GM23248 (cell line): ENCODE data around the gene UBFD1.

Source experiments
- EZH2 ChIP-seq: fragments of 200-600 bp; sonication (generic); IDR thresholded peaks from 2 replicates; pipeline ENCODE4 v1.6.1; 2018; ENCODE audit warnings: antibody characterized with exemption, mild to moderate bottlenecking; ENCODE audit not compliant: insufficient read depth, poor library complexity, severe bottlenecking
- EZH2phosphoT487 ChIP-seq: fragments of 200-600 bp; sonication (generic); IDR thresholded peaks from 2 replicates; pipeline ENCODE4 v1.6.1; 2018; ENCODE audit warnings: antibody characterized with exemption, moderate library complexity, mild to moderate bottlenecking, low read depth; ENCODE audit not compliant: insufficient read depth

DNA sequence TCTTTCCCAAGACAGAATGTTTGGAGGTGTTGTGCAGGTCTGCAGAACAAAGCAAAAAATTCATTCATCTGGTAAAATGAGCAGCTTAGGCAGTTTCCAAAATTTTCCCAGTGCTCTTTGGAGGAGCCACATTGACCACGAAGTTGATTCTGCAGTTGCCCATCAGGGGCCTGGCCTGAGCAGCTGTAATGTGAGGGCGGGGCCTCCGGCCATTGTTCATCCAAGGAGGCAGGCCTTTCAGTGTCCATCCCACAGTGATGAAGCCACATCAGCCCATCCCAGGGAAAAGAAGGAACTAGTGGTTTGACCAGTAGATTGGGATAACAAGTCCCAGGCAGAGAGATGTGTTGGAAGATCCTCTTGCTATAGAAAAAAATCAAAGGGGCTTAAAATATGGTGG is 10.1 kb downstream of the UBFD1 start:
- TF ChIP-seq EZH2 = no peak
- TF ChIP-seq EZH2phosphoT487 = no peak
